Brain microvascular endothelial cell (primary cell): Measurements from ENCODE around the gene SUSD1.

ENCODE experiments used
- DNase-seq: peaks from one replicate; pipeline ENCODE4 v3.0.0-alpha.2; 2020
- H3K27ac ChIP-seq: fragments of 250-450 bp; sonication (Bioruptor Pico); 2 replicates; pipeline ENCODE4 v1.5.1; 2020; ENCODE audit warnings: mild to moderate bottlenecking, moderate library complexity
- H3K27me3 ChIP-seq: fragments of 250-450 bp; sonication (Bioruptor Pico); replicated peaks from 2 replicates; pipeline ENCODE4 v1.5.1; 2020; ENCODE audit warnings: mild to moderate bottlenecking
- H3K36me3 ChIP-seq: fragments of 250-450 bp; sonication (Bioruptor Pico); replicated peaks from 2 replicates; pipeline ENCODE4 v1.5.1; 2020; ENCODE audit warnings: mild to moderate bottlenecking
- H3K4me3 ChIP-seq: 2 replicates; pipeline ENCODE4 v1.5.1; 2011; ENCODE audit warnings: low read depth, mild to moderate bottlenecking, control low read depth, low read length, moderate library complexity
- in situ Hi-C: cut with HindIII; loops from 2 replicates; pipeline ENCODE4 v1.10.0; 2017; ENCODE audit warnings: low sequenced_read_pairs, low pct_ligation_motif_present
- TF ChIP-seq, protein P1 (sequence below): IDR thresholded peaks from 2 replicates; pipeline ENCODE4 v1.5.1; 2011; ENCODE audit warnings: low read depth, mild to moderate bottlenecking, moderate library complexity, low read length, control low read depth, inconsistent platforms; ENCODE audit errors: missing control alignments

The SUSD1 gene

DNA sequence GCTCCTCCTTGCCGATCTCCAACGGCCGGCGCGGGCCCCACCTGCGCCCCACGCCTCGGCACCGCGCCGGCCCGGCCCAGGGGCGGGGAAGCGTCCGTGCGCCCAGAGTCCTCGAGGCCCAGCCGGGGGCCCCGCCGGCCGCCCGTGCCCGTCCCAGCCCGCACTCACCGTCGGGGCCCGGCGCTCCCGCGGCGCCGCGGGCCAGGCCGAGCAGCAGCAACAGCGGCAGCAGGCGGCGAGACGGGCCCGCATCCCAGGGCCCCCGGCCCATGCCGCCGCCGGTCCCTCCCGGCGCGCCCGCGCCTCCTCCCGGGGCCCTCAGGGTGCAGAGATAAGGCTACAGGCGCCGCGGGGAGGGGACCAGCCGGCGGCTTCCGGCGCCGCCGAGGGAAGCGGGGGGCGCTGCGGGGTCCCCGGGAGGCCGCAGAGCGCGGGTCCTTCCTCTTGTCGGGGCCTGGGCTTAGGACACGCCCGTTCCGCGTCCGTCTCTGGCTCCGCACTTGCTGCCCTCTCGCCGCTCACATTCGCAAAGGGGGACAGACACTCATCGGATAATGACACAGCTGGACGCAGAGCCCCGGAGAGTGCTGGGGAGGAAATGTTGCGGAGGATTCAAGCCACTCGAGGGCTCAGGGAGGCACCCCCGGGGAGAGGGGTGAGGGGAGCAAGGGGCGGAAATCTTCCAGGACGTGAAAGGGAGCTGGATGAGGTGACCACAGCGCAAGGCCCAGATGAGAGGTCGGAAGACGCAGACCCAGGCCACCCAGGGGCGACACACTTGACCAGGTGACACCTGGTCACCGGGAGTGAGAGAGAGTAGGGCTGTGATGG is at the start of gene SUSD1:
SUSD1 (minus strand) TSS at position 333 of the 831 bp plus-strand sequence; CDS start at position 271, 62 bp downstream.
- H3K27me3 ChIP-seq, result no peaks in the 10 kb centered on the region
- TF ChIP-seq, protein P1, sequence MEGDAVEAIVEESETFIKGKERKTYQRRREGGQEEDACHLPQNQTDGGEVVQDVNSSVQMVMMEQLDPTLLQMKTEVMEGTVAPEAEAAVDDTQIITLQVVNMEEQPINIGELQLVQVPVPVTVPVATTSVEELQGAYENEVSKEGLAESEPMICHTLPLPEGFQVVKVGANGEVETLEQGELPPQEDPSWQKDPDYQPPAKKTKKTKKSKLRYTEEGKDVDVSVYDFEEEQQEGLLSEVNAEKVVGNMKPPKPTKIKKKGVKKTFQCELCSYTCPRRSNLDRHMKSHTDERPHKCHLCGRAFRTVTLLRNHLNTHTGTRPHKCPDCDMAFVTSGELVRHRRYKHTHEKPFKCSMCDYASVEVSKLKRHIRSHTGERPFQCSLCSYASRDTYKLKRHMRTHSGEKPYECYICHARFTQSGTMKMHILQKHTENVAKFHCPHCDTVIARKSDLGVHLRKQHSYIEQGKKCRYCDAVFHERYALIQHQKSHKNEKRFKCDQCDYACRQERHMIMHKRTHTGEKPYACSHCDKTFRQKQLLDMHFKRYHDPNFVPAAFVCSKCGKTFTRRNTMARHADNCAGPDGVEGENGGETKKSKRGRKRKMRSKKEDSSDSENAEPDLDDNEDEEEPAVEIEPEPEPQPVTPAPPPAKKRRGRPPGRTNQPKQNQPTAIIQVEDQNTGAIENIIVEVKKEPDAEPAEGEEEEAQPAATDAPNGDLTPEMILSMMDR, result no peak
- H3K27ac ChIP-seq, result no peak within 1 kb of the TSS
- H3K4me3 ChIP-seq, result peak within 1 kb of the TSS; percentile 59
- in situ Hi-C loops, result no loop called here
- DNase-seq, result no peak
- no peaks in the 10 kb centered on the region for H3K36me3 ChIP-seq

DNA sequence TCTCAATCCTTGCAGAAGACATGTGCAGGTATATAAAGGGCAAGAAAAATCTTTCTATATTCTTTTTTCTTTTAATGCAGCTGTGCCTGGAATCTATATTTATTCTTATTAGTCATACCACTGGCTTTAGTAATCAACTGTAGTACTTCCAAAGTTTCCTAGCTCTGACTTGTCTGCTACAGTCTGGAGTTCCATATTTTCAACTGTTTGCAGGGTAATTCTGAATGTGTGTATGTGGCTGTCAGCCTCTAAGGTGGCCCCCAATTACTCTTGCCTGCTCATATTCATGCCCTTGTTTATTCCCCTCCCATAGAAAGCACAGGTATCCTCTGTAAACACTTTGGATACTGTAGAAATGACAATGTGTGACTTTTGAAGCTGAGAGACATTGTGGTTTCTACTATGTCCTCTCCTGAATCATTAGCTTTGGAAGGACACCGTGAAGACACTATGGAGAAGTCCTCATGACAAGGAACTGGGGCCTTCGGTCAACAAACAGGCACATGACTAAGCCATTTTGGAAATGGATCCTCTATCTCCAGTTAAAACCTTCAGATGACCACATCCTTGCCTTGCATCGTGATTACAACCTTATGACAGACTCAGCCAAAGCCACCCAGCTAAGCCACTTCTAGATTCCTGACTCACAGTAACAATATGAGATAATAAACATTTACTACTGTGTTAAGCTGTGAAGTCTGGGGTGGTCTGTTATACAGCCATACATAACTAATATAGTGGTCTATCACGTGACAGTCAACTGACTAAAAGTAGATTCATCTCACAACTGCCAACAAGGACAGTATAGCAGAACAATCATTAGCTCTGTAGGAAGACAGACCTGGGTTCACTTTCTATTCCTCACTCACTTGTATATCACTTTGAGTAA is 49.5 kb upstream of the SUSD1 start:
- in situ Hi-C loops, result no loop called here
- peaks cover 7% of the 10 kb centered on the region for H3K36me3 ChIP-seq
- H3K27ac ChIP-seq, result peak overlapping the region; percentile 78

DNA sequence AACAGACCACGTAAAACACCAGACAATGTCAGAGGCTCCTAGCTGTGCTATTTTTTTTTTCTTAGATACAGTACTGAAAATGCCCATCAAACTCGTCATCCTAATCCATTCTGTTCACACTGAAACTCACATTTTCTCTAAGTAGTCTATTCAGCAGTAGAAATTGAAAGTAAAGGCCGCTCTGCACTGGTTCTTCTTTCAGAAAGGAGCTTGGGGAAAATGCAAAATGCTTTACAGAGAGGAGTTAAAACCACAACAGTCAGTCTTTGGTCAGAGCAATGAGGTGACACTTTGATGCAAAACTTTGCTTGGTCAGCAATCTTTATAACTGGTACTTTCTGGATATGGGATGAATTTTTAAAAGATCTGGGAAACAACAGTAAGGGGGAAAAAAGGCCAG is 43.8 kb upstream of the SUSD1 start:
- TF ChIP-seq, protein P1, result no peak
- H3K27ac ChIP-seq, result no peak overlapping the region
- no peak overlapping the region for H3K4me3 ChIP-seq
- DNase-seq, result no peak
- in situ Hi-C loops, result no loop called here
- H3K27me3 ChIP-seq, result no peaks in the 10 kb centered on the region
- H3K36me3 ChIP-seq, result no peaks in the 10 kb centered on the region

More for the DNA sequence above, 49.5 kb upstream of the SUSD1 start:
- Histone ChIP-seq H3K4me3 (no peak overlapping the region), H3K27me3 (no peaks in the 10 kb centered on the region)
- TF ChIP-seq, protein P1, result no peak
- peak; percentile 85 for DNase-seq

DNA sequence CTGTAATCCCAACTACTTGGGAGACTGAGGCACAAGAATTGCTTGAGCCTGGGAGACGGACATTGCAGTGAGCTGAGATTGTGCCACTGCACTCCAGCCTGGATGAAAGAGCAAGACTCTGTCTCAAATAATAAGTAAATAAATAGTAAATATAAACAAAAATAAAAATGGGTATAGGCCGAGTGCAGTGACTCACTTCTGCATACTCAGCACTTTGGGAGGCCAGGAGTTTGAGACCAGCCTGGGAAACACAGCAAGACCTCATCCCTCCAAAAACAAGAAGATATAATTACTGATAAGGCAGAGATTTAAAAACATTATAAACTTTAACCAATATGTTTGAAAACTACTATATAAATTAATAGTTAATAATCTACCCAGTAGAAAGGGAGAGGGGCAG is 37.8 kb upstream of the SUSD1 start:
- TF ChIP-seq, protein P1, result no peak
- Histone ChIP-seq H3K27me3 (no peaks in the 10 kb centered on the region), H3K4me3 (no peak overlapping the region), H3K27ac (no peak overlapping the region), H3K36me3 (peaks cover 21% of the 10 kb centered on the region)
- no peak for DNase-seq
- in situ Hi-C loops, result no loop called here

DNA sequence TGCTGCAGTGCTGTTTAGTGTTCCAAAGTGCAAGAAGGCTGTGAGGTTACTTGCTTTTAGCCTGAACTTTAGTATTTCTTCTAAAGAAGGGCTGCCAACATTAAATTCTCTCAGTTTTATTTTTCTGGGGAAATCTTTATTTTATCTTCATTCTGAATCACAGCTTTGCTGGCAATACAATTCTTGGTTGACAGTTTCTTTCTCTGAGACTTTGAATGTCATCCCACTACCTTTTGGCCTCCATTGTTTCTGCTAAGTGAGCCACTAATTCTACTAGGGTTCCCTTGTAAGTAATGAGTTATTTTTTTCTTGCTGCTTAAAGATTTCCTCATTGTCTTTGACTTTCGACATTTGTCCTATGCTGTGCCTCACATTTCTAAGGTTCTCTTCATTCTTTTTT is 32.4 kb upstream of the SUSD1 start:
- Histone ChIP-seq H3K36me3 (peaks cover 21% of the 10 kb centered on the region), H3K27ac (no peak overlapping the region), H3K27me3 (no peaks in the 10 kb centered on the region), H3K4me3 (no peak overlapping the region)
- TF ChIP-seq, protein P1, result no peak
- in situ Hi-C loops, result no loop called here
- no peak for DNase-seq
